ENCODE data around the gene FAM20C.
"Not testable (repeated sequence)": the region's sequence is repeated elsewhere in the genome, so short reads cannot be mapped to it uniquely, and the experiment has no call there.

FAM20C gene

DNA sequence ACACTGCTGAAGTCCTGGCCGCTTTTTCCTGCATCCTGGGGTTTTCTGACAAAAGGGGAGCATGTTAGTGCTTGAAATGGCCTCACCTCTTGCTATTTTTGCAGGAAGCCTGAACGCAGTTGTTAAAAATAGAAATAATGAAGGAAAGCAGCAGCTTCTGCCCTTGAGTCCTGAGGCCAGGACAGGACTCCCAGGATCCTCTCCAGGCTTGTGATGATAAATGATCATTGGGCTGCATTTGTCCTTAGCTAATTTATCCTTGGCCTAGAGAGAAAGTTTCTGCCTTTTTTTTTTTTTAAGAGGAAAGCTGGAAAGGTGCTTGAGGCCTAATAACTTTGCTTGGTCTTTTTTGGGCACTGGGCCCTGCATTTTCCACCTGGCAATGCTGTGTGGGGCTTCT is 17.7 kb upstream of the FAM20C start:
- DNase-seq, result no peak

DNA sequence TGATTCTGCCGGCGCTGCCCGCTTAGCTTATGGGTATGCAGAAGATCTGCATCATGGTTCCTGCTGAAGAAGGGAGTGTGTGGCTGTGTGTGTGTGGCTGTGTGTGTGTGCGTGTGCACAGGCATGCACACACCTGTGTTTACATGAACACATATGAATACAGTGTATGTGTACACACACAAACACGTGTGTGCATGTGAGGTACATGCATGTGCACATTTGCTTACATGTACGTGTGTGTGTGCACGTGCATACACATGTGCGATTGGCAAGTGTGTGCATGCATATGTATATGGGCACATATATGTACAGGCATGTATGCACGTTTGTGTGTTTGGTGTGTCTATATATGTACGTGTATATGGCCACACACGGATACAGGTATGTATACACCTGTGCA is 16.4 kb upstream of the FAM20C start:
- DNase-seq, result no peak

DNA sequence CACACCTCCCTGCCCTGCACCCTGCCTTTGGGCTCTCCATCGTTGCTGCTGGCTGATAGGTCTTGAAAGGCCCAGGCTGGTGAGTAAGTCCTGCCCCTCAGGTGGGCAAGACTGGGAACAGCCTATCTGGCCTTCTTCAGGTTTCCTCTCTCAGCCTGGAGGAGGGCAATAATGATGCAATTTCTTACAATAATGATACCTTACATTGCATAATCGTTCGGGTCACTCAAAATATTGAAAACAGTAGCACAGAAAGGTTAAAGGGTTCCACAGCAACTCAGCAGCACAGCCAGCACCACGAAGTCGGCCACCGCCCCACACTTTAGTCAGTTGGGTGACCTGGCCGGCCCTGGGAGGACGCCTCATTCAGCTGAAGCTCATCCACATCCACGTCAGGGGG is 16.0 kb upstream of the FAM20C start:
- DNase-seq, result no peak

DNA sequence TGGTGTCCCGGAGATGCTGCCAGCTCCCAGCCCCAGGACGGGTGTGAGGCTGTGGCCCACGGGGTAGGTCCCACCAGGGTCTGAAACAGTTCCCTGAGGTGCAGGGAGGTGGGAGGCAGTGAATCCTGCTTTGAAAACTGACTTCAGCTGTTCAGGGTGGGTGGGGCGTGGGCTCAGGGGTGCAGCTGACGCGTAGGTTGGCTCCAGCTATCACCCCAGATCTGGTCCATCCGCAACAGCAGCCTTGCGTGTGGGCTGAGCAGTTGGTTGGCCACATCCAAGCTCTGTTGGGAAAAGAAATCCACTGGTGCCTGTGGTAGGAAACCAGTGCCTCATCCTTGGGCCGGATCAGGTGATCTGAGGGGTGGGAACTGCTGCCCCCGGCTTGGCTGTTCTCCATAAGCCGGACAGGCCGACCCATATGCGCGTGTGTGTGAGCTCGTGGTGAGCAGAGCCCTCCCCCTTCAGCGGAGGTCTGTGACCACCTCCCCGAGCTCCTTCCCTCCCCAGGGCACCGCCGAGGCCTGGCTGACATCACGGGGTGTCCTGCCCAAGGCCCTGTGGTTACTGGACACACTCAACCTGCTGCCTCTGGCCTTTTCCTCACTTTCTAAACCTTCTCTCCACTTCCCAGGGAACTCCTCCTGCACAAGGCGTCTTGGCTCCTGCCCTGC is 15.4 kb upstream of the FAM20C start:
- no peak for DNase-seq

- DNase-seq, result no peak
These were observed 13.9 kb upstream of the FAM20C start for GRCh38 chr7:178444-178843.

DNA sequence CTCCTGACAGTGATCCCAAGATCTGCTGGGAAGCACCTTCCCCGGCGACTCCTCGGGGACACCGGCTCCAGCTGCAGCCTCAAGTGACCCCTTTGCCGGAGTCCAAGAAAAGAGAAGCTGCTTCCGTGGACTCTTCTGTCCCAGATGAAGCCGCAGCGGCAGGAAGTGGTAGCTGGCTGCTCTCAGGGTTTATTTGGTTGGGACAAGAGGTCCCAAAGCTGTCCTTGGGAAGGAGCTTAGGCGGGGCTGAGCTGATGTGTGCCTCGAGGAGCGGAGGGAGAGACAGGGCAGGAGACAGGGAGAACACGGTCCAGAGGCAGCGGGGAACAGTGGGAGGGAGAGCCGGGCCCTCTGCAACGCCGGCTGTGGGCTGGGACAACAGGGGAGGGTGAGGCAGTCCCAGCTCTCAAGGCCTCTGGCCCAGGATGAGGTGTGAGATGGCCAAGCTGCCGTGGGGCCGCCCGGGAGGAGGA is 13.1 kb upstream of the FAM20C start:
- no peak for DNase-seq

DNA sequence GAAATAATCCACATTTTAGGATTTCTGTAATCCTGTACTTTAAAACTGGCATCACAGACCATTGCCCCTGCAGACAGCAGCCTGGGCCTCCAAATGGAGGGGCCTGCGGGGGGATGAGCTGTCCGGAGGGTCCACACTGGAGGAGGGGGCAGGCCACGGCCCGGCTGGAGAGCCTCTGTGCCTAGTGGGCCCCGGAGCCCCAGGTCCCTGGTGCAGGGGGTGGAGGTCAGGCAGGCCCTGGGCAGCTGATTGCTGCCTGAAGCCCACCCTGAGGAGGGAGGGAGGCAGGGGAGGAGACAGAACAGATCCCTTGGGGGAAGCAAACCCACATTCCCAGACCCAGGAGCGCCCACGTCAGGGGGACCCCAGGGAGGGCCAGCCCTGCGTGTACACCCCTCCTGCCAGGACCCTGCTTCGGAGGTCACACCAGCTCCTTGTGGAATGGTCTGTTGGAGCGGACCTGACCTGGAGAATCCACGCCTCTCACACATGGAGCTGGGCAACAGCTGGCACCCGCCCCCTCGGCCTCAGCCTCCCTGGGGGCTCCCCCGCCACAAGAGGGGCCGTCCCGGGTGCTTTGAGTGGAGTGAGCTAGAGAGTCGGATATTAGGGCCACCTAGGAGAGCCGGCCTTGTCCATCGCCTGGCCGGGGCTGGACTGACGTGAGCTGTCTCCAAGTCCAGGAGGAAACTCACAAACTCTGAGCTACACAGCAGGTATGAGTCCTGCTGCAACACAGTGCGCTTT is 12.2 kb upstream of the FAM20C start:
- no peak for DNase-seq

GRCh38 chr7:181738-182137 is 10.6 kb upstream of the FAM20C start:
- no peak for DNase-seq

GRCh38 chr7:182502-182901 is 9.9 kb upstream of the FAM20C start:
- DNase-seq, result not testable (repeated sequence)

DNA sequence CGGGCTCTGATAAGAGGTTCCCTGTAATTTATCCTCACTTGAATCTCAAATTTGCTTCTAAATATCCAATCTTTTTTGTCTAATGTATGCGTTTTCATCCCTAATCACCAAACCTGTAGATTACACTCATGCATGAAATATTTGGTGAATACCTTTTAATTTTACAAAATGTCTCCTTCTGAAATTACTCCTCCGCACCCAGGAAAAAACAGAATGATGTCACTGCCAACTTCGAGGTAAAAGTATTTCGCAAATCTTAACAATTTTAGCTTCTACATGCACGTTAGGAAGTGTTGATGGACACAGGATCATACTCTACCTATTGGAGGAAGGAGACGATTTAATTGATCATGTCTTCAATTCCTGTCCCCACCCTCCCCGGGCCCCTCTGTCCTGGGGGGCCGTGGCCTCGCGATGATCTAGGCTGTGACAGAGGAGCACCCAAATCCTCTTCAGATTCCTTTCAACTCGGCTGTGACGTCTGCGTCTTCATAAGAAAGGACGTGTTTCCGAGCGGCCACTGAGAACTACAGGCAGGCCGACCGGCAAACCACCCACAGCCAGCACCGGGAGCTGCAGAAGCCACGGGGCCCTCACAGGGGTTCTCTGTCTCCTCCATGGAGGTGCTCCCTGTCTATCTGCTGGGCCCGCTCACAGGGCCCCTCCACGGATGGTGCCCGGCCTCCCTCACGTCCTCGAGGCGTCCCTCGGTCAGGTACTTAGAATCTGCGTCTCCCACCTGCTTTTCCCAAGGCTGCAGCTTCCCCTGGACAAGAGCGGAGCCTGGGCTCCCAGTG is 8.7 kb upstream of the FAM20C start:
- no peak for DNase-seq

DNA sequence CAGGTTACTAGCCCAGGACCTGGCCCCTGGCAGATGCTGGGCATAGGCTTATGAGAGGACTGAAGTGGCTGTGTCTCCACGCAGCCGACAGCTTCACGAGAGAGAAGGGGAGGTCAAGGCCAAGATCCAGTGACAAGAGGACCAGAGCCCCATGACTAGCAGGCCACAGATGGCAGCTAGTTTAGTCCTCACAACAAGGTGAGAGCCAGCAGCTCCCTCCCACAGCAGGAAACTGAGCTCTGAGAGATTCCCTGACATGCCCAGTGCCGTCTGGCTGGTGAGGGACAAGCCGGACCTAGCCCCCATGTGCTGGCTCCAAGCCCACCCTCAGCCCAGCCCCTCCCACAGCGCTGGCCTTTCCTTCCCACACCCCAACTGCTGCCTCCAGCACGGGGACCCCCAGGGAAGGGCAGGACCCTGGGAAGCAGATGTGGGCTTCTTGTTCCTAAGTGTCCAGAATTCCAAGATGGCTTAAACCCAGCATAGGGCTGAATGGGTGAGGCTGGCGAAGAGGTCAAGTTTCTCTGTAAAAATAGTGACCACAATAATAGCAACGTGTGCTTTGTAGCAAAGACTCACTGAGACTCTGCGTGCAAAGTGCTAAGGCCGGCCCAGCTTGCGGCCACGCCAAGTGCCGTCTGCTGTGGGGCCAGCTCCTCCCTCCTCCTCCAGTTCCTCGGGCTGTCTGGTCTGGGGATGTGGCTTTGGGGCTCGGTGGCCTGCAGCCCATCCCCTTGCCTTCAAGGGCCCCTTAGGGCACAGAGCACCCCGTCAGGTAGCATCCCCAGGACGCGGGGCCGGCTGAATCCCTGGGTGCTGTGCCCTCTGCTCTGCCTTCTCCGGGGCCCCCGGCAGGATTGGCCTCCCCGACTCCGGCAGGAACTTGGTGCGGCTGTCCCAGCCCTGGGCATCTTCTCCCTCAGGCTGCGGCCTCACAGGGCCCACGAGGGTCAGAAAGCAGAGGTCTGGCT is 7.8 kb upstream of the FAM20C start:
- no peak for DNase-seq

GRCh38 chr7:186516-187113 is 5.8 kb upstream of the FAM20C start:
- no peak for DNase-seq

- no peak for DNase-seq
These were observed 5.0 kb upstream of the FAM20C start for GRCh38 chr7:187227-187927.

DNA sequence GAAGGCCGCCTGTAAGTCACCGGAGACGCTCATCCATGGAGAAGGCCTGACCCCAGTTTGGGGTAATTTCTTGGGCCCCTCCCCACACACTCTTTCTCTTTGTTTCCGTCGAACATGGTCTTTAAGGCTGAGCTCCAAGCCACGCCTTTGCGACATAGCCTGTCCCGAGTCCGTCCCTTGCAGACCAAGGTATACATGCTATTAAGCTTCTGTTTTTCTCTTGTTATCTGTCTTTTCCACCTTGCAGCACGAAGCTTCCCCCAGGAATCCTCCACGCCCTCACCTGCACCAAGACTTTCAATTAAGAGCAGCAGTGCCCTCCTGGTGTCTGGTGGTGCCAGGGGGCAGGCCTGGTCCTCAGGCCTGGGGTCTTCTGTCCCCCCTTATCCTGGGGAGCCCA is 4.2 kb upstream of the FAM20C start:
- DNase-seq, result no peak

DNA sequence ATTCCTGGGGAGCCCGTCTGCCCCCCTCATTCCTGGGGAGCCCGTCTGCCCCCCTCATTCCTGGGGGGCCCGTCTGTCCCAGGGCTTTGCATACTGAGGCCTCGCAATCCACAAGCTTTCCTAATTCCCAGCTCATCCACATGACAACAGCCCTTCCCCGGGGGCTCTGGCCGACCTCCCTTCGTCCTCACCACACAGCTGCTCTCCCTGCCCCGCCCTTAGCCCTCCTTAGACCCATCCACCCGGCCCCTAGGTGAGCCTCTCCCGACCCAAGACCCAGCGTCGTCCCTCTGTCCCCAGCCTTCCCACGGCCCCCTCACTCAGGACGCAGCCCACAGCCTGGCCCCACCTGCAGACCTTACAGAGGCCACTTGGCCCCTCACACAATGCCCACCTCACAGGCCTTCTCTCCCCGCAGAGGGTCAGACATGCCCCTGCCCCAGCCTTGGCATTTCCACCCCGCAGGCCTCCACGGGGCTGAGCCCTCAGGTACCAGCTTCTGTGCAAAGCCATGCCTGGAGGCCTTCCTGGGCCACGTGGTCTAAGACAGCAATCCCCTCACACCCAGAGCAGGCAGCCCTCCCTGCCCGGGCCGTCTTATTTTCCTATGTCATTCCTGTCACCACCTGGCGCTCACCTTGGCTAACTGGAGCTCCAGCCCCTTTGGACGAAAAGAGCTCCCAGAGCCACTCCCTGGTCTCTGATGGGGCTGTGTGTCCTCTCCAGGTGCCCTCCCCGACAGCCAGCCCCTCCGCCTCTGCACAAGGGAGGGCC is 3.5 kb upstream of the FAM20C start:
- DNase-seq, result no peak

GRCh38 chr7:189719-190118 is 2.7 kb upstream of the FAM20C start:
- no peak for DNase-seq

DNA sequence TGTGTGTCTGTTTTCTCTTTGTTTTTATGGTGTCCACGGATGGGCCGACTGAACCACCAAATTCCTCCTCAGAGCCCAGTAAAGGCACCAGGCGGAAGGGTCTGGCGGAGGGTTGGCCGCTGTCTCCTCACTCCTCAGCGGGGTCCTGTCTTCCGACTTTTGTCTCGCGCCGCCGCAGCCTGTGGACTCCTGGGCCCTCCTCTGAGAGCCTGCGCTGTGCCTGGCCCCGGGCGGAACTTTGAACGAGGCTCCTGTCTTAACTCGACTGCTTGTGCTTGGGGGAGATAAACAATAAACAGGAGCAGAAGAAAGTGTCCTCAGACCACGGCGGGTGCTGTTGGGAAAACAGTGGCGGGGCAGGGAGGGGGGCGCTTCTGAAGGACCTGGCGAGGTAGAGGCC is 2.2 kb upstream of the FAM20C start:
- no peak for DNase-seq

- DNase-seq, result no peak
These were observed 1.0 kb upstream of the FAM20C start for GRCh38 chr7:191105-191980.

GRCh38 chr7:192701-193480 is 520 bp downstream of the FAM20C start:
- DNase-seq, result no peak
